Peyer's patch (tissue), 4 donors: ENCODE measurements around the gene CRIP2. TPM values are rescaled to one million over a fixed set of nuclear protein-coding genes. Genes with fewer than 3 reads are reported as not detected.

ENCODE experiments used
- DNase-seq, 3 donors: peaks; one replicate each; pipeline ENCODE4 v3.0.0-alpha.2; 2017 to 2019
- H3K27ac ChIP-seq, 4 donors: fragments of 200-600 bp; sonication (generic); one replicate each; pipeline ENCODE4 v1.5.1; 2016 to 2019
- H3K27me3 ChIP-seq, 2 donors: fragments of 200-600 bp; sonication (generic); one replicate each; pipeline ENCODE4 v1.5.1; 2019
- H3K36me3 ChIP-seq, 3 donors: fragments of 200-600 bp; sonication (generic); one replicate each; pipeline ENCODE4 v1.5.1; 2016 to 2019
- H3K4me1 ChIP-seq, 4 donors: fragments of 200-600 bp; sonication (generic); one replicate each; pipeline ENCODE4 v1.5.1; 2016 to 2019
- H3K4me3 ChIP-seq, 4 donors: fragments of 200-600 bp; sonication (generic); 1 replicate in 3 of 4; 2 replicates in 1 of 4; pipeline ENCODE4 v1.5.1; 2016 to 2019; ENCODE audit warnings: mild to moderate bottlenecking in 1 of 4
- H3K9me3 ChIP-seq, 4 donors: fragments of 200-600 bp; sonication (generic); one replicate each; pipeline ENCODE4 v1.5.1; 2016 to 2019; ENCODE audit warnings: mild to moderate bottlenecking in 1 of 4
- POLR2A ChIP-seq, 2 donors: fragments of 450-650 bp; IDR thresholded peaks; one replicate each; pipeline ENCODE4 v1.5.1; 2017; ENCODE audit warnings: antibody characterized with exemption in 2 of 2, mild to moderate bottlenecking in 2 of 2, moderate library complexity in 2 of 2
- total RNA-seq, 4 donors: library from RNA; depleted of rRNA; stranded (reverse); fragments of >200 nt; gene quantifications; one replicate each; pipeline ENCODE4 v1.1.0, GENCODE V29; 2016
- TF ChIP-seq, protein P1 (sequence below), 6 experiments: fragments of 450-650 bp in 4 of 6; fragments of 200-600 bp in 2 of 6; sonication (generic) in 1 of 6; IDR thresholded peaks; one replicate each; pipeline ENCODE4 v1.5.1; 2017 to 2019; ENCODE audit warnings: antibody characterized with exemption in 6 of 6, mild to moderate bottlenecking in 3 of 6, moderate library complexity in 1 of 6

The CRIP2 gene
- total RNA-seq, 4 donors from 2014 or later: 20.8 to 69.3 (median 41.9) TPM

DNA sequence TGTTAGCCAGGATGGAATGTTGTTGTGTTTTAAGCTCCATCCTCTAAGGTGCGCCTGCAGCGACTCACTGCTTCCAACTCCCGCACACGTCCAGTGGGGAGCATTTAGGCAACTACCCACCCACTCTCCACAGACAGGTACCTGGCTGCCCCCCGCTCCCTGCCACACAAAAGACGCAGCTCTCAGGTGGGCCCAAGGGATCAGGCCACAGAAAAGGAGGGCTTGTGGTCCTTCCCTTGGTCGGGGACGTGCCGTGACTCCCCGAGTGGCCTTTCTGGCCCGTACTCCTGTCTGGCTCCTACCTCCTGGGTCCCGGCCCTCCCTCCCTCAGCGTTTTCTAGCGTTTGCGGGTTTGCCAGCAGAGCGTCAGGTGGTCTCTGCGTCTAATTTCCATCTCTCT lies 32.6 kb downstream of the CRIP2 start:
- H3K4me1 ChIP-seq: no peaks in the 10 kb centered on the region
- TF ChIP-seq, protein P1, sequence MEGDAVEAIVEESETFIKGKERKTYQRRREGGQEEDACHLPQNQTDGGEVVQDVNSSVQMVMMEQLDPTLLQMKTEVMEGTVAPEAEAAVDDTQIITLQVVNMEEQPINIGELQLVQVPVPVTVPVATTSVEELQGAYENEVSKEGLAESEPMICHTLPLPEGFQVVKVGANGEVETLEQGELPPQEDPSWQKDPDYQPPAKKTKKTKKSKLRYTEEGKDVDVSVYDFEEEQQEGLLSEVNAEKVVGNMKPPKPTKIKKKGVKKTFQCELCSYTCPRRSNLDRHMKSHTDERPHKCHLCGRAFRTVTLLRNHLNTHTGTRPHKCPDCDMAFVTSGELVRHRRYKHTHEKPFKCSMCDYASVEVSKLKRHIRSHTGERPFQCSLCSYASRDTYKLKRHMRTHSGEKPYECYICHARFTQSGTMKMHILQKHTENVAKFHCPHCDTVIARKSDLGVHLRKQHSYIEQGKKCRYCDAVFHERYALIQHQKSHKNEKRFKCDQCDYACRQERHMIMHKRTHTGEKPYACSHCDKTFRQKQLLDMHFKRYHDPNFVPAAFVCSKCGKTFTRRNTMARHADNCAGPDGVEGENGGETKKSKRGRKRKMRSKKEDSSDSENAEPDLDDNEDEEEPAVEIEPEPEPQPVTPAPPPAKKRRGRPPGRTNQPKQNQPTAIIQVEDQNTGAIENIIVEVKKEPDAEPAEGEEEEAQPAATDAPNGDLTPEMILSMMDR (IDR thresholded peaks at IDR 0.05): no peak
- TF ChIP-seq POLR2A (IDR thresholded peaks at IDR 0.05): no peak
- DNase-seq: no peak
- no peaks in the 10 kb centered on the region for H3K9me3 ChIP-seq
- no peak overlapping the region for H3K4me3 ChIP-seq
- H3K27ac ChIP-seq: no peak overlapping the region
- no peaks in the 10 kb centered on the region for H3K36me3 ChIP-seq
- H3K27me3 ChIP-seq: no peaks in the 10 kb centered on the region

DNA sequence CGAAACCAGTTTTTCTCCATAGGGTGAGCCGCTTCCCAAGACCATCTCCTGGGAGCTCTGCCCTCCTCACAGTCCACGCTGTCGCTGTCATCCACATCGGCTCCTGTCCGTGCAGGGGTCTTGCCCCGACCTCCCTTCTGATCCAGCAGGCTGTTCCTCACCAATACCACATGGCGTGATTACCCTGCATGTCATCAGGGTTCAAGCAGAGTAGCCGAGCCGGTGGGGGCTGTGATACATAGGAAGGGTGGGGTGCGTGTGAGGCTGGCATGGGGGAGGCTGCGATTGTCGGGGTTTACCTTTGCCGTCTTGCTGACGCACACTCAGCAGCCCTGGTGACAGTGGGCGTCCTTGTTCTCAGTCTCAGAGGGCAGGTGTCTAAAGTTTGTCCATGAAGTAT lies 33.4 kb downstream of the CRIP2 start:
- H3K4me1 ChIP-seq: no peaks in the 10 kb centered on the region
- H3K36me3 ChIP-seq: no peaks in the 10 kb centered on the region
- no peaks in the 10 kb centered on the region for H3K9me3 ChIP-seq
- no peak overlapping the region for H3K4me3 ChIP-seq
- TF ChIP-seq POLR2A (IDR thresholded peaks at IDR 0.05): no peak
- TF ChIP-seq, protein P1 (IDR thresholded peaks at IDR 0.05): no peak
- no peak for DNase-seq
- H3K27ac ChIP-seq: no peak overlapping the region
- no peaks in the 10 kb centered on the region for H3K27me3 ChIP-seq

DNA sequence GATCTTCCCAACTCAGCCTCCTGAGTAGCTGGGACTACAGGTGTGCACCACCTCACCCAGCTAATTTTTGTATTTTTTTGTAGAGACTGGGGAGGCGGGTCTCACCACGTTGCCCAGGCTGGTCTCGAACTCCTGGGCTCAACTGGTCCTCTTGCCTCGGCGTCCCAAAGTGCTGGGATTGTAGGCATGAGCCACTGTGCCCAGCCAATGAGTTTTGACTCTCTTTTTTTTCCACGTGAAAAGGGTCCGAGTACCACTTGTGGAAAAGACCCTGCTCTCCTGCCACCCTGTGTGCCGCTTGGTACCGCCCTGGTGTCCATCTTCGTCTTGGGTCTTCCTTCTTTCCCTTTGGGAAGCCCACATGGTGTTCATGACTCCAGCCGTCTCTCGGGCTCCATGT lies 34.0 kb downstream of the CRIP2 start:
- no peak overlapping the region for H3K4me3 ChIP-seq
- DNase-seq: no peak
- H3K27ac ChIP-seq: no peak overlapping the region
- H3K36me3 ChIP-seq: no peaks in the 10 kb centered on the region
- no peaks in the 10 kb centered on the region for H3K9me3 ChIP-seq
- H3K4me1 ChIP-seq: no peaks in the 10 kb centered on the region
- TF ChIP-seq POLR2A (IDR thresholded peaks at IDR 0.05): no peak
- TF ChIP-seq, protein P1 (IDR thresholded peaks at IDR 0.05): no peak
- H3K27me3 ChIP-seq: no peaks in the 10 kb centered on the region

- Histone ChIP-seq H3K9me3 (no peaks in the 10 kb centered on the region), H3K27me3 (no peaks in the 10 kb centered on the region), H3K4me3 (no peak overlapping the region), H3K36me3 (no peaks in the 10 kb centered on the region), H3K27ac (no peak overlapping the region), H3K4me1 (no peaks in the 10 kb centered on the region)
- DNase-seq: no peak
- no peak for TF ChIP-seq POLR2A (IDR thresholded peaks at IDR 0.05)
- TF ChIP-seq, protein P1 (IDR thresholded peaks at IDR 0.05): no peak
Measured at GRCh38 chr14:105517096-105517495, 42.5 kb downstream of the CRIP2 start.

DNA sequence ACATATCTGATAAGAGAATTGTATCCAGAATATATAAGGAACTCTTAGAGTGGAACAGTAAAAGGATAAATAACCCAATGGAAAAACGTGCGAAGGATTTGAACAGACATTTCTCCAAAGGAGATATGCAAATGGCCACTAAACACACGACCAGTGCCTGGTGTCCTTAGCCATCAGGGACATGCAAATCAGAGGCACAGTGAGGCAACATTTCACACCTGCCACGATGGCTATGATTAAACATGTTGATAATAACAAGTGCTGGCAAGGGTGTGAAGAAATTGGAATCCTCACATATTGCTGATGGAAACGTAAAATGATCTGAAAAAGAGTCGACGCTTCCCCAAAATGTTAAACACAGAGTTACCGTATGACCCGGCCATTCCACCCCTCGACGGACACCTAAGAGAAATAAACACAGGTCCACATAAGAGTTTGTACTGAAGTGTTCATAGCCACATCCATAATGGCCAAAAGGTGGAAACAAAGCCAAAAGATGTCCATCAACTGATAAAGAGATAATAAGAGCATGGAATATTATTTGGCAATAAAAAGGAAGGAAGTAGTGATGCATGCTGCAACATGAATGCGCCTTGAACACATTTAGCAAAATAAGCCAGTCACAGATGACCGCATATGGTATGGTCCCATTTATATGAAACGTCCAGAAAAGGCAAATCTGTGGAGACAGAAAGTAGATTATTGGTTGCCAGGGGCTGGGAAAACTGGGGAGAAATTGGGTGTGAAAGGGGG lies 45.5 kb downstream of the CRIP2 start:
- no peaks in the 10 kb centered on the region for H3K27me3 ChIP-seq
- no peak for DNase-seq
- H3K4me3 ChIP-seq: no peak overlapping the region
- no peaks in the 10 kb centered on the region for H3K9me3 ChIP-seq
- no peak overlapping the region for H3K27ac ChIP-seq
- H3K36me3 ChIP-seq: no peaks in the 10 kb centered on the region
- no peaks in the 10 kb centered on the region for H3K4me1 ChIP-seq
- TF ChIP-seq, protein P1 (IDR thresholded peaks at IDR 0.05): no peak
- TF ChIP-seq POLR2A (IDR thresholded peaks at IDR 0.05): no peak
